H1 (cell line): ENCODE data around the gene GRM7. TPM values are rescaled to one million over a fixed set of nuclear protein-coding genes. Genes with fewer than 3 reads are reported as not detected.

ENCODE experiments used
- CTCF ChIA-PET: fragments of 300-600 bp; sonication (Branson Sonifier 250); formaldehyde crosslinking; loops from one replicate; lab custom pipeline; 2021; ENCODE audit not compliant: partially characterized antibody; lab: Charles Lee
- POLR2A ChIA-PET: fragments of 300-600 bp; sonication (Branson Sonifier 250); formaldehyde crosslinking; loops from one replicate; lab custom pipeline; 2021; ENCODE audit warnings: inconsistent platforms; ENCODE audit not compliant: partially characterized antibody; lab: Charles Lee
- DNase-seq, 2 experiments: peaks; one replicate each; pipeline versions ENCODE4 v3.0.0 to v3.0.0-alpha.2; 2010 to 2022; ENCODE audit warnings: low spot score in 2 of 2, low read depth in 1 of 2, mixed read lengths in 1 of 2
- FAIRE-seq: peaks from 2 replicates; lab custom pipeline; 2011; peaks lifted over from hg19 to GRCh38; lab: Jason Lieb, UNC
- H2AFZ ChIP-seq: 2 replicates; pipeline ENCODE4 v1.8.1; 2012; ENCODE audit warnings: low read length, inconsistent platforms
- H2AK5ac ChIP-seq: 2 replicates; pipeline ENCODE4 v1.6.1; 2013; ENCODE audit warnings: low read depth, low read length
- H2BK120ac ChIP-seq: replicated peaks from 2 replicates; pipeline ENCODE3; 2013; ENCODE audit warnings: low read depth, low read length, inconsistent platforms
- H2BK12ac ChIP-seq: 2 replicates; pipeline ENCODE4 v1.6.1; 2013; ENCODE audit warnings: low read depth, low read length
- H2BK15ac ChIP-seq: 2 replicates; pipeline ENCODE4 v1.6.1; 2013; ENCODE audit warnings: low read length
- H2BK20ac ChIP-seq: 2 replicates; pipeline ENCODE4 v1.6.1; 2013; ENCODE audit warnings: low read length
- H2BK5ac ChIP-seq: 2 replicates; pipeline ENCODE4 v1.6.1; 2013; ENCODE audit warnings: low read depth, low read length
- H3K14ac ChIP-seq: 2 replicates; pipeline ENCODE4 v1.6.1; 2013; ENCODE audit warnings: inconsistent platforms; ENCODE audit not compliant: insufficient read length
- H3K18ac ChIP-seq: 2 replicates; pipeline ENCODE4 v1.6.1; 2013; ENCODE audit warnings: low read length; ENCODE audit errors: extremely low read depth
- H3K23ac ChIP-seq: 2 replicates; pipeline ENCODE4 v1.6.1; 2013; ENCODE audit warnings: inconsistent platforms; ENCODE audit not compliant: insufficient read length
- H3K23me2 ChIP-seq: 2 replicates; pipeline ENCODE4 v1.6.1; 2013; ENCODE audit warnings: low read depth, low read length
- H3K27ac ChIP-seq: 2 replicates; pipeline ENCODE4 v1.6.1; 2011; ENCODE audit warnings: low read depth, low read length, inconsistent platforms
- H3K27me3 ChIP-seq, 4 experiments: replicated peaks in 1 of 4; 1 replicate in 1 of 4; 2 replicates in 3 of 4; pipeline versions ENCODE4 v1.6.1 to v1.8.1; 2011 to 2013; ENCODE audit warnings: low read length in 3 of 4, mild to moderate bottlenecking in 3 of 4, inconsistent platforms in 2 of 4, mixed read lengths in 2 of 4, moderate library complexity in 1 of 4; ENCODE audit not compliant: control insufficient read depth in 3 of 4, insufficient read depth in 3 of 4; ENCODE audit errors: extremely low read depth in 1 of 4
- H3K36me3 ChIP-seq, 4 experiments: 2 replicates each; pipeline versions ENCODE4 v1.6.1 to v1.8.1; 2011 to 2013; ENCODE audit warnings: mild to moderate bottlenecking in 4 of 4, low read length in 3 of 4, moderate library complexity in 2 of 4, control low read depth in 1 of 4, inconsistent platforms in 1 of 4; ENCODE audit not compliant: insufficient read depth in 4 of 4, control insufficient read depth in 2 of 4
- H3K4ac ChIP-seq: replicated peaks from 2 replicates; pipeline ENCODE3; 2013; ENCODE audit warnings: low read length, low read depth, mixed read lengths, inconsistent platforms; ENCODE audit not compliant: insufficient read length
- H3K4me1 ChIP-seq, 4 experiments: replicated peaks in 1 of 4; 1 replicate in 1 of 4; 2 replicates in 3 of 4; pipeline versions ENCODE4 v1.6.1 to v1.8.1; 2011 to 2013; ENCODE audit warnings: low read length in 3 of 4, inconsistent platforms in 2 of 4, mixed read lengths in 1 of 4; ENCODE audit not compliant: insufficient read depth in 4 of 4, control insufficient read depth in 3 of 4
- H3K4me2 ChIP-seq, 2 experiments: 2 replicates each; pipeline versions ENCODE4 v1.6.1 to v1.8.1; 2011 to 2013; ENCODE audit warnings: low read depth in 2 of 2, low read length in 2 of 2, control low read depth in 1 of 2, inconsistent platforms in 1 of 2, mild to moderate bottlenecking in 1 of 2; ENCODE audit not compliant: insufficient read depth in 1 of 2
- H3K4me3 ChIP-seq, 4 experiments: fragments of 200-600, 300-600 bp in 1 of 4; sonication (generic), shearing (Covaris generic), sonication (Bioruptor Twin) in 1 of 4; 2 replicates each; pipeline versions ENCODE4 v1.5.1 to v1.8.1; 2011 to 2016; ENCODE audit warnings: low read length in 4 of 4, low read depth in 3 of 4, control low read depth in 2 of 4, inconsistent platforms in 2 of 4, mild to moderate bottlenecking in 2 of 4, mixed read lengths in 1 of 4, moderate library complexity in 1 of 4; ENCODE audit not compliant: insufficient read depth in 2 of 4; ENCODE audit errors: extremely low read depth in 1 of 4
- H3K56ac ChIP-seq: replicated peaks from 2 replicates; pipeline ENCODE3; 2013; ENCODE audit warnings: low read depth, mild to moderate bottlenecking, mixed read lengths, low read length, inconsistent platforms; ENCODE audit not compliant: insufficient read length
- H3K79me1 ChIP-seq: 2 replicates; pipeline ENCODE4 v1.6.1; 2013; ENCODE audit warnings: low read depth, low read length, control low read depth
- H3K79me2 ChIP-seq, 2 experiments: 2 replicates each; pipeline versions ENCODE4 v1.6.1 to v1.8.1; 2012 to 2013; ENCODE audit warnings: low read length in 2 of 2, mild to moderate bottlenecking in 2 of 2, inconsistent platforms in 1 of 2; ENCODE audit not compliant: insufficient read depth in 2 of 2, control insufficient read depth in 1 of 2
- H3K9ac ChIP-seq, 4 experiments: replicated peaks in 1 of 4; 1 replicate in 1 of 4; 2 replicates in 3 of 4; pipeline versions ENCODE4 v1.6.1 to v1.8.1; 2011 to 2013; ENCODE audit warnings: low read depth in 3 of 4, low read length in 3 of 4, control low read depth in 2 of 4, mild to moderate bottlenecking in 2 of 4, moderate library complexity in 2 of 4, inconsistent platforms in 1 of 4; ENCODE audit errors: extremely low read depth in 1 of 4
- H3K9me3 ChIP-seq, 2 experiments: 2 replicates each; pipeline versions ENCODE4 v1.6.1 to v1.8.1; 2012 to 2013; ENCODE audit warnings: mild to moderate bottlenecking in 2 of 2, moderate library complexity in 2 of 2, control low read depth in 1 of 2, inconsistent platforms in 1 of 2, low read depth in 1 of 2, low read length in 1 of 2, mixed read lengths in 1 of 2; ENCODE audit not compliant: insufficient read depth in 2 of 2
- H4K20me1 ChIP-seq, 2 experiments: replicated peaks in 1 of 2; 2 replicates each; pipeline versions ENCODE3 to v1.8.1; 2011 to 2013; ENCODE audit warnings: inconsistent platforms in 2 of 2, low read length in 2 of 2, mild to moderate bottlenecking in 1 of 2; ENCODE audit not compliant: insufficient read depth in 2 of 2, control insufficient read depth in 1 of 2
- H4K5ac ChIP-seq: 2 replicates; pipeline ENCODE4 v1.6.1; 2013; ENCODE audit warnings: low read length, low read depth, mixed read lengths, inconsistent platforms; ENCODE audit not compliant: insufficient read length
- H4K8ac ChIP-seq: 2 replicates; pipeline ENCODE4 v1.8.0; 2013; ENCODE audit warnings: mild to moderate bottlenecking, moderate library complexity, low read length, inconsistent platforms; ENCODE audit not compliant: insufficient read depth; ENCODE audit errors: extremely low read depth
- H4K91ac ChIP-seq: replicated peaks from 2 replicates; pipeline ENCODE3; 2013; ENCODE audit warnings: low read length, mixed read lengths, inconsistent platforms; ENCODE audit not compliant: insufficient read length
- BRCA1 ChIP-seq: IDR thresholded peaks from 2 replicates; pipeline ENCODE4 v1.6.1; 2012; ENCODE audit warnings: low read depth, low read length, improper control_type of control experiment
- CEBPB ChIP-seq: IDR thresholded peaks from 2 replicates; pipeline ENCODE4 v1.6.1; 2012; ENCODE audit warnings: low read depth, low read length
- CHD2 ChIP-seq: IDR thresholded peaks from 2 replicates; pipeline ENCODE4 v1.6.1; 2012; ENCODE audit warnings: low read length, improper control_type of control experiment
- WGBS, 2 experiments: shearing (Covaris generic) in 1 of 2; methylation state at CpG; one replicate each; pipeline versions ENCODE4 v1.1.6 to v1.1.7; 2013 to 2015; ENCODE audit warnings: low lambda C conversion rate in 2 of 2, mixed read lengths in 2 of 2, inconsistent platforms in 1 of 2, low coverage in 1 of 2, missing lambda C conversion rate in 1 of 2; ENCODE audit not compliant: insufficient replicate concordance in 2 of 2, insufficient coverage in 1 of 2, insufficient read length in 1 of 2; ENCODE audit errors: extremely low coverage in 1 of 2, missing lambda C conversion rate in 1 of 2; 5-methylcytosine and 5-hydroxymethylcytosine counted together
- polyA plus RNA-seq, 7 experiments: library from polyadenylated mRNA; depleted of rRNA in 3 of 7; stranded (reverse) in 5 of 7; unstranded in 2 of 7; fragments of >200 nt in 5 of 7; fragments of 200-250 nt in 2 of 7; gene quantifications; 1 replicate in 5 of 7; 2 replicates in 1 of 7; 4 replicates in 1 of 7; pipeline versions ENCODE4 v1.2.1 to v1.2.3, GENCODE V29; 2011 to 2013; ENCODE audit warnings: missing spikeins in 2 of 7, mixed read lengths in 2 of 7
- total RNA-seq: library from RNA; stranded (reverse); fragmentation: NEBNext Ultra II Directional; extraction: Animal tissue kit (Norgen Biotek cat#: 25700); gene quantifications from 2 replicates; pipeline ENCODE4 v1.2.1, GENCODE V29; 2021

Gene GRM7
- total and polyA plus RNA-seq, 2 of the 8 experiments (the other 6 are each of a cell fraction or from before 2014, with no cell fraction given), result 0.17 to 0.24 TPM

GRCh38 chr3:6928064-6928463 is 67.1 kb downstream of the GRM7 start:
- no peak overlapping the region for H2BK5ac ChIP-seq
- H4K91ac ChIP-seq, result no peak overlapping the region
- no peak overlapping the region for H2AK5ac ChIP-seq
- no peak for DNase-seq
- no peak overlapping the region for H3K27ac ChIP-seq
- H3K79me1 ChIP-seq, result no peaks in the 10 kb centered on the region
- H3K4me1 ChIP-seq, result no peaks in the 10 kb centered on the region
- H3K36me3 ChIP-seq, result no peaks in the 10 kb centered on the region
- TF ChIP-seq CHD2, result no peak
- TF ChIP-seq BRCA1, result no peak
- peak; percentile 29; the same call in 1 of the 2 replicates for TF ChIP-seq CEBPB
- no peaks in the 10 kb centered on the region for H4K20me1 ChIP-seq
- POLR2A ChIA-PET, result no interaction called here
- no peaks in the 10 kb centered on the region for H3K23me2 ChIP-seq
- H3K27me3 ChIP-seq, result no peaks in the 10 kb centered on the region
- no peak overlapping the region for H2BK12ac ChIP-seq
- no peak overlapping the region for H2BK120ac ChIP-seq
- no peak overlapping the region for H4K5ac ChIP-seq
- WGBS, 2 experiments, result 90% methylated on average over 2 of the region's 2 CpGs; no CpG with 5 or more reads in 1 of the 2 experiments
- H3K9me3 ChIP-seq, result no peaks in the 10 kb centered on the region
- H3K18ac ChIP-seq, result no peak overlapping the region
- no peak overlapping the region for H3K23ac ChIP-seq
- H2BK15ac ChIP-seq, result no peak overlapping the region
- no peak overlapping the region for H3K4ac ChIP-seq
- CTCF ChIA-PET, result no interaction called here
- H2BK20ac ChIP-seq, result no peak overlapping the region
- no peak overlapping the region for H3K56ac ChIP-seq
- no peak overlapping the region for H3K14ac ChIP-seq
- H2AFZ ChIP-seq, result no peak overlapping the region
- FAIRE-seq, result no peak
- no peaks in the 10 kb centered on the region for H3K79me2 ChIP-seq
- no peak overlapping the region for H4K8ac ChIP-seq
- no peak overlapping the region for H3K4me2 ChIP-seq
- H3K9ac ChIP-seq, result no peak overlapping the region
- H3K4me3 ChIP-seq, result no peak overlapping the region
